ENCODE data around the gene FUT7.

DNA sequence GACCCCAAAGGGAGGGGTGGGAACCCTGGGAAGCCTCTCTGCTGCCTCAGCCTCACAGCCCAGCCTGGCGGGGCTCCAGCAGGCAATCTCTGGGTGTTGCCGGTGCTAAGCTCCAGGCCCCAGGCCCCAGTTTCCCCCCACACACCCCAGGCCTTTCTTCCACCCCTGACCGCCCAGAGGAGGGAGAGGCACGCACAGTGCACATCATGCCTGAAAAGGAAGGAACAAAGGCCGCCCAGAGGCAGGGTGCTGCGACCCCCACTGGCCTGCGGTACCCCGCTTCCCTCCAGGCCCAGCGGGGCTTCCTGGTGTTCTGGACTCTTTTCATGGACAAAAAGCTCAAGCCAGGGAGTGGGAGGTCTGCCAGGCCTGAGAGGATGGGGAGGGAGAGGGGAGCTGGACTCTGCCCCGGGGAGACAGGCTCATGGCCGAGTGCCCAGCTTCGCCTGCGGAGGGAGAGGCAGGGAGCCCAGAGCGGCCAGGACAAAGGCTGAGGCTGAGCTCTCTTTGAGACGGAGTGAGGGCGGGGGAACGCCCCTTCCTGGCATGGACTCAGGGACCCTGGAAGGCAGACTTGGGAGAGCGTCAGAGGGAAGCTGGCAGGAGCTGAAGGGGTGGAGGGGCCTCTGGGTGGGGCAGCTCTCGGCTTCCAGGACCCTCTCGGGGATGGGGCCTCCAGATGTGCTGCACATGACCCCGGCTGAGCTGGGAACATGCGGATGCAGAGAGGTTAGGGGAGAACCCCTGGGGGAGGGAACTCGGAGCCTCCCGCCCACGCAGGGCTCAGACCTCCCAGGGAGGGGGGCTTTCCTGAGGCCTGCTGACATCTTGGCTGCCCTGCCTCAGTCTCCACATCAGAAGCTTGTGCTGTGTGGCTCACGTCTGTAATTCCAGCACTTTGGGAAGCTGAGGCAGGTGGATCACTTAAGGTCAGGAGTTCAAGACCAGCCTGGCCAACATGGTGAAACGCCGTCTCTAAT, 23.8 kb upstream of the FUT7 start:
- TF ChIP-seq, protein P1, sequence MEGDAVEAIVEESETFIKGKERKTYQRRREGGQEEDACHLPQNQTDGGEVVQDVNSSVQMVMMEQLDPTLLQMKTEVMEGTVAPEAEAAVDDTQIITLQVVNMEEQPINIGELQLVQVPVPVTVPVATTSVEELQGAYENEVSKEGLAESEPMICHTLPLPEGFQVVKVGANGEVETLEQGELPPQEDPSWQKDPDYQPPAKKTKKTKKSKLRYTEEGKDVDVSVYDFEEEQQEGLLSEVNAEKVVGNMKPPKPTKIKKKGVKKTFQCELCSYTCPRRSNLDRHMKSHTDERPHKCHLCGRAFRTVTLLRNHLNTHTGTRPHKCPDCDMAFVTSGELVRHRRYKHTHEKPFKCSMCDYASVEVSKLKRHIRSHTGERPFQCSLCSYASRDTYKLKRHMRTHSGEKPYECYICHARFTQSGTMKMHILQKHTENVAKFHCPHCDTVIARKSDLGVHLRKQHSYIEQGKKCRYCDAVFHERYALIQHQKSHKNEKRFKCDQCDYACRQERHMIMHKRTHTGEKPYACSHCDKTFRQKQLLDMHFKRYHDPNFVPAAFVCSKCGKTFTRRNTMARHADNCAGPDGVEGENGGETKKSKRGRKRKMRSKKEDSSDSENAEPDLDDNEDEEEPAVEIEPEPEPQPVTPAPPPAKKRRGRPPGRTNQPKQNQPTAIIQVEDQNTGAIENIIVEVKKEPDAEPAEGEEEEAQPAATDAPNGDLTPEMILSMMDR (conservative IDR thresholded peaks at IDR 0.05 in 1 of 2, IDR thresholded peaks at IDR 0.05 in 1 of 2; ENCODE audit: low read depth in 1 of 2, low read length in 2 of 2), result no peak
- TF ChIP-seq EZH2 (IDR thresholded peaks at IDR 0.05; ENCODE audit: low read length, missing control alignments), result no peak
